Stimulated activated naive CD8-positive, alpha-beta T cell treated with anti-CD3 and anti-CD28 coated beads, Interleukin-15, amount 100 ng/mL, for 72 hours (primary cell): Measurements from ENCODE around the gene MND1.

Experiments
- ATAC-seq: fragments of 150-1000 bp; cut with Tn5 transposase; 2 replicates; pipeline ENCODE4 v1.10.0; 2021; ENCODE audit warnings: mild to moderate bottlenecking, moderate library complexity
- DNase-seq, 2 donors: peaks; one replicate each; pipeline ENCODE4 v3.0.0; 2021 to 2022
- H3K27ac Mint-ChIP-seq, 2 donors: one replicate each; pipeline ENCODE4 v1.8.0; 2022; ENCODE audit warnings: mild to moderate bottlenecking in 2 of 2, mixed read lengths in 2 of 2, moderate library complexity in 2 of 2
- H3K27me3 Mint-ChIP-seq: one replicate; pipeline ENCODE4 v1.8.0; 2022; ENCODE audit warnings: mixed read lengths
- H3K4me1 Mint-ChIP-seq: one replicate; pipeline ENCODE4 v1.8.0; 2022; ENCODE audit warnings: mild to moderate bottlenecking, mixed read lengths
- H3K4me3 Mint-ChIP-seq, 2 donors: one replicate each; pipeline ENCODE4 v1.8.0; 2022; ENCODE audit warnings: mild to moderate bottlenecking in 2 of 2, mixed read lengths in 2 of 2, moderate library complexity in 1 of 2
- H3K9me3 Mint-ChIP-seq, 2 donors: one replicate each; pipeline ENCODE4 v1.8.0; 2022; ENCODE audit warnings: mixed read lengths in 2 of 2

The MND1 gene

GRCh38 chr4:153371701-153372234, 27.3 kb downstream of the MND1 start:
- DNase-seq (no peak), ATAC-seq (no peak)
- no peaks in the 10 kb centered on the region for H3K27me3 Mint-ChIP-seq
- H3K27ac Mint-ChIP-seq: no peak overlapping the region
- no peak overlapping the region for H3K4me3 Mint-ChIP-seq
- peaks cover 11 to 22% of the 10 kb centered on the region in 2 donors for H3K9me3 Mint-ChIP-seq
- peaks cover 8% of the 10 kb centered on the region for H3K4me1 Mint-ChIP-seq

DNA sequence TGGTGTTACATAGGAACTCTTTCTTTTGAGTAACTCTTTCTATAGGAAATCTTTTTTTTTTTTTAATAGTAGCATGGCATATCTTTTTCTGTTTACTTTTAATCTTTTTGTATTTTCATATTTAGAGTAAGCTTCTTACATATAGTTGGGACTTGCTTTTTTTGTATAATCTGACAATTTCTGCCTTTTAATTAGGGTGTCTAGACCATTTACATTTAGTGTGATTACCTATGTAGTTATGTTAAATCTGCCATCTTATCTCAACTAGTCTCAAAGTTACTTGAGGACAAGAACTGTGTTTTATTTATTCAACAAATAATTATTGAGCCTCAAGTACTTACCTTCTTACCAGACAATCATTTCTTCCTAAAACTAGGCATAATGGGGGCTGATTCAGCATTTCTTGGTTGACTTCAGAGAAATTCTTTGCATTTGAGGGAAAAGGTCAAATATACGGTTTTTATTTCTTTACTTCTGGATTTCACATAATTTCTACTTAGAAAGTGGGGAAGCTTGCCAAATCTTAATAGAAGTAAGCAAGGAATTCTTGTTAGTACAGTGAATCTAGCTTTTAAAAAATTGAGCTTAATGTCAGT, 28.6 kb downstream of the MND1 start:
- ATAC-seq (no peak), DNase-seq (no peak)
- H3K9me3 Mint-ChIP-seq: peaks cover 11 to 22% of the 10 kb centered on the region in 2 donors
- H3K27ac Mint-ChIP-seq: no peak overlapping the region
- H3K4me3 Mint-ChIP-seq: no peak overlapping the region
- no peaks in the 10 kb centered on the region for H3K4me1 Mint-ChIP-seq
- no peaks in the 10 kb centered on the region for H3K27me3 Mint-ChIP-seq

GRCh38 chr4:153374442-153374841, 30.0 kb downstream of the MND1 start:
- ATAC-seq (no peak), DNase-seq (no peak)
- peaks cover 11 to 22% of the 10 kb centered on the region in 2 donors for H3K9me3 Mint-ChIP-seq
- no peak overlapping the region for H3K4me3 Mint-ChIP-seq
- H3K27me3 Mint-ChIP-seq: no peaks in the 10 kb centered on the region
- H3K27ac Mint-ChIP-seq: no peak overlapping the region
- H3K4me1 Mint-ChIP-seq: peaks cover 7% of the 10 kb centered on the region

GRCh38 chr4:153375303-153375702, 30.8 kb downstream of the MND1 start:
- no peak for DNase-seq
- H3K4me1 Mint-ChIP-seq: peaks cover 7% of the 10 kb centered on the region
- ATAC-seq: no peak
- no peak overlapping the region for H3K4me3 Mint-ChIP-seq
- H3K27me3 Mint-ChIP-seq: no peaks in the 10 kb centered on the region
- no peak overlapping the region for H3K27ac Mint-ChIP-seq
- peaks cover 11 to 22% of the 10 kb centered on the region in 2 donors for H3K9me3 Mint-ChIP-seq

GRCh38 chr4:153383131-153383530, 38.6 kb downstream of the MND1 start:
- no peak for DNase-seq
- Mint-ChIP-seq H3K4me1 (peaks cover 7% of the 10 kb centered on the region), H3K4me3 (no peak overlapping the region), H3K9me3 (no peaks in the 10 kb centered on the region), H3K27ac (no peak overlapping the region), H3K27me3 (no peaks in the 10 kb centered on the region)
- ATAC-seq: no peak

DNA sequence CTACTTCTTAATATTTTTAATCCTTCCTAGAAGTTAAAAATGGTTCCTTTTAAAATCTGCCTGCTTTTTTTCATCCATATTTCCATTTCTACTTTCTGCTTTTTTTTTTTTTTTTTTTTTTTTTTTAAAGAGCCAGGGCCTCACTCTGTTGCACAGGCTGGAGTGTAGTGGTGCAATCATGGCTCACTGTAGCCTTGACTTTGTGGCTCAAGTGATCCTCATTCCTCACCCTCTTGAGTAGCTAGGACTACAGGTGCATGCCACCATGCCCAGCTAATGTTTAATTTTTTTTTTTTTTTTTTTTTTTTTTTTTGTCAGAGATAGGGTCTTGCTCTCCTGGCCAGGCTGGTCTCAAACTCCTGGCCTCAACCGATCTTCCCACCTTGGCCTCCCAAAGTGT, 39.7 kb downstream of the MND1 start:
- ATAC-seq: no peak
- no peaks in the 10 kb centered on the region for H3K27me3 Mint-ChIP-seq
- H3K27ac Mint-ChIP-seq: no peak overlapping the region
- no peaks in the 10 kb centered on the region for H3K4me1 Mint-ChIP-seq
- DNase-seq: no peak
- no peaks in the 10 kb centered on the region for H3K9me3 Mint-ChIP-seq
- H3K4me3 Mint-ChIP-seq: no peak overlapping the region

- Mint-ChIP-seq H3K27ac (no peak overlapping the region), H3K27me3 (no peaks in the 10 kb centered on the region), H3K9me3 (no peaks in the 10 kb centered on the region), H3K4me1 (no peaks in the 10 kb centered on the region), H3K4me3 (no peak overlapping the region)
- DNase-seq (no peak), ATAC-seq (no peak)
Observed at GRCh38 chr4:153385784-153386183, 41.3 kb downstream of the MND1 start.

- H3K4me3 Mint-ChIP-seq: no peak overlapping the region
- H3K9me3 Mint-ChIP-seq: no peaks in the 10 kb centered on the region
- no peak overlapping the region for H3K27ac Mint-ChIP-seq
- ATAC-seq (no peak), DNase-seq (no peak)
- no peaks in the 10 kb centered on the region for H3K27me3 Mint-ChIP-seq
- H3K4me1 Mint-ChIP-seq: no peaks in the 10 kb centered on the region
Observed at GRCh38 chr4:153387981-153388380, 43.5 kb downstream of the MND1 start.

GRCh38 chr4:153393397-153393796, 48.9 kb downstream of the MND1 start:
- Mint-ChIP-seq H3K27me3 (no peaks in the 10 kb centered on the region), H3K9me3 (no peaks in the 10 kb centered on the region), H3K27ac (no peak overlapping the region), H3K4me1 (peaks cover 9% of the 10 kb centered on the region), H3K4me3 (no peak overlapping the region)
- ATAC-seq: no peak
- no peak for DNase-seq

DNA sequence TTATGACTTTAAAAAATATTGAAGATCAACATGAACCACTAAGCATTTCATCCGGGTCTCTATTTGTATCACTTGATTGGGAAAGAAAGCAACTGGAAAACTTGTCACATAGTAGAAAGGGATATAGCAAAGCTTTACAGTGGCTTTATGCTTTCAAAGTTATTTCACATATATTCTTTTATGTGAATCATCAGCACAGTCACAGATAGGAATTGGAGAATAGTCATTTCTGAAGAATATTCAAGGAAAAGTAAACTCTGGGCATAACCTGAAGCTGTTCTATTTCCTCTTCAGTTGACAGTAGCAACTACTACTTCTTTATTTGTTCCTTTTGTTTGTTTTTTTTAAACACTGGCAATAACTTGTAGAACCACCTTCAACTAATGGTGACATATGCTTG, 50.5 kb downstream of the MND1 start:
- Mint-ChIP-seq H3K9me3 (no peaks in the 10 kb centered on the region), H3K27ac (peak overlapping the region in 1 of 2 donors; percentile 12), H3K4me3 (no peak overlapping the region), H3K27me3 (no peaks in the 10 kb centered on the region), H3K4me1 (peaks cover 13% of the 10 kb centered on the region)
- DNase-seq (no peak), ATAC-seq (no peak)

DNA sequence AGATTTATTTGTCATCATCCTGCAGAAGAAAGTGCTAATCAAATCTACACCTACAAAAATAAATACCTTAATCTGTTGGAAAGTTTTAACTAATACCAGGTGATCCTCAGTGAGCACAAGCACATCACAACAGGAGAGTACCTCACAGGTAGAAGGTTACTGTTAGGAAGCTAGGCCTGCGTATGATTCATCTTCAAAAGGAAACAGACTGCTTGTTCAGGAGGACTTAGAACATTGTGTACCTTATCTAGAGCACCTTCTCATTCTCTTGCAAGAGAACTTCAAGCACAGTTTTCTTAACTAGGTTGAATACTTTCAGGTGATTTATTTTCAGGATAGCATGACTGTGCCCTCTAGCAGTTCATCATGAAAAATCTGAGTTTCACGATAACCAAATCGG, 54.2 kb downstream of the MND1 start:
- ATAC-seq: no peak

DNA sequence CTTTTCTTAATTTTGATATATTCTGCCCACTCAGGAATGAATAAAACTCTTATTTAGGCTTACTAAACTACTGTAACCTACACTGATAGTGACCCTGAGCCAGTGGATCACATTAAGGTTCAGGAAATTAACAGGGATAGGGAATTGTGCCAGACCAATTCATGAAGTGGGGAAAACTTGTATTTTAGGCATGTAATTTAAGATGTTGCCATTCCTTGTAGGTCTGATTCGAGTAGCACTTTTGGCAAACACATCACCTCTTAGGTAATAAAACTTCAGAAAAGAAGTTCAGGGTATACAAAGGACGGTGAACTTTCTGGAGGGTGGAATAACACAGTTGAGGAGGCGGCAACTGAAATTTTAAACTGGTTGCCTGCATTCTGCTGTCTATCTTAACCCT, 54.9 kb downstream of the MND1 start:
- Mint-ChIP-seq H3K4me1 (peaks cover 13% of the 10 kb centered on the region), H3K4me3 (no peak overlapping the region), H3K27ac (no peak overlapping the region), H3K27me3 (no peaks in the 10 kb centered on the region), H3K9me3 (no peaks in the 10 kb centered on the region)
- no peak for ATAC-seq
- DNase-seq: no peak

More for the DNA sequence above, 54.2 kb downstream of the MND1 start:
- Mint-ChIP-seq H3K9me3 (no peaks in the 10 kb centered on the region), H3K4me3 (no peak overlapping the region), H3K4me1 (peaks cover 13% of the 10 kb centered on the region), H3K27me3 (no peaks in the 10 kb centered on the region), H3K27ac (no peak overlapping the region)
- no peak for DNase-seq

DNA sequence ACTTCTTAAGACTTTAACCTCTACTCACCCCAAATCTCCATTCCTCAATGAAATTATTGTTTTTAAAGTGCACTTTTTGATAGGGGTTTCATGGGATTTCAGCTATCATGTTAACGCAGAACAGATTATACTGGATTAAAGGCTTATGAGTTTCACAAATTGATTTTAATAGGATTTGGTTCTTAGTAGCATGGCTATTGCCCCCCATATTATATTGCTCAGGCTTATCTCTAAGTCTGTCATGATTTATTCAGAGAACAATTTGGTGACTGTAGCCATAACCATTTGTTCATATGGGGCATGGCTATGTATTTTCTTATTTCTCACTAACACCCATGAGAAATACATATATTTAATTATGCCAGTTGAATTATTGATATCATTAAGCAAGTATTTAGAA, 57.0 kb downstream of the MND1 start:
- Mint-ChIP-seq H3K9me3 (no peaks in the 10 kb centered on the region), H3K27ac (peak overlapping the region in 1 of 2 donors; percentile 34), H3K4me3 (no peak overlapping the region), H3K4me1 (peaks cover 13% of the 10 kb centered on the region), H3K27me3 (no peaks in the 10 kb centered on the region)
- DNase-seq (no peak), ATAC-seq (no peak)

DNA sequence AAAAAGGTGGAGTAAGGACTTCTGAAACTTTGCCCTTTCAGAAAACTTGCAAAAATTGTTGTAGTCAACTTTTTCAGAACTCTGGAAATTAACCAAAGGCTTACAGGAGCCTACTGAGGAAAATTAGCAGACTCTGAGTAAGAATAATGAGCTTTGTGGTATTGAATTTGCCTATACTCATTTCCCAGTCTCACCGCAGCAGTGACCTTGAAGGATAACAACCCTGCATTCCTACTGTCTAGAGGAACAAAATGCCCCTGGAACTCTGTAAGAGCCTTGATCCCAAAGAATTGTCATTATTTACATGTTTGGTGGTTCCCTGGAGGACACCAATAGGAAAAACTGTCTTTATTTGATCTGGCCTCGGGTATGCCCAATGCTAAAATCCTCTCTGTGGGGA, 57.9 kb downstream of the MND1 start:
- Mint-ChIP-seq H3K4me1 (peaks cover 13% of the 10 kb centered on the region), H3K27me3 (no peaks in the 10 kb centered on the region), H3K4me3 (no peak overlapping the region), H3K9me3 (no peaks in the 10 kb centered on the region), H3K27ac (no peak overlapping the region)
- ATAC-seq (no peak), DNase-seq (no peak)

DNA sequence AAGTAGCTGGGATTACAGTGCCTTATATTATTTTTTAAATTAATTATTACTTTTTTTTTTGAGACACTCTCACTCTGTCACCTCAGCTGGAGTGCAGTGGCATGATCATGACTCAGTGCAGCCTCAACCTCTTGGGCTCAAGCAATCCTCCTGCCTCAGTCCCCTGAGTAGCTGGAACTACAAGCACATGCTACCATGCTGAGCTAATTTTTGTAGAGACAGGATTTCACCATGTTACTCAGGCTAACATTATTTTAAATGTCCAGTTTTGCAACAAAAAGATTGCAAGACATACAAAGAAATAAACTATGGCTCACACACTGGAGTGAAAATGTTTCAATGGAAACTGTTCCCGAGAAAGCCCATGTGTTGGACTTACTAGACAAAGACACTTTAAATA, 59.2 kb downstream of the MND1 start:
- no peak overlapping the region for H3K27ac Mint-ChIP-seq
- ATAC-seq (no peak), DNase-seq (no peak)
- no peaks in the 10 kb centered on the region for H3K27me3 Mint-ChIP-seq
- peaks cover 1% of the 10 kb centered on the region for H3K4me1 Mint-ChIP-seq
- no peaks in the 10 kb centered on the region for H3K9me3 Mint-ChIP-seq
- no peak overlapping the region for H3K4me3 Mint-ChIP-seq

- ATAC-seq (no peak), DNase-seq (no peak)
- Mint-ChIP-seq H3K27ac (no peak overlapping the region), H3K9me3 (no peaks in the 10 kb centered on the region), H3K4me1 (no peaks in the 10 kb centered on the region), H3K27me3 (no peaks in the 10 kb centered on the region), H3K4me3 (no peak overlapping the region)
Observed at GRCh38 chr4:153407906-153408305, 63.4 kb downstream of the MND1 start.

DNA sequence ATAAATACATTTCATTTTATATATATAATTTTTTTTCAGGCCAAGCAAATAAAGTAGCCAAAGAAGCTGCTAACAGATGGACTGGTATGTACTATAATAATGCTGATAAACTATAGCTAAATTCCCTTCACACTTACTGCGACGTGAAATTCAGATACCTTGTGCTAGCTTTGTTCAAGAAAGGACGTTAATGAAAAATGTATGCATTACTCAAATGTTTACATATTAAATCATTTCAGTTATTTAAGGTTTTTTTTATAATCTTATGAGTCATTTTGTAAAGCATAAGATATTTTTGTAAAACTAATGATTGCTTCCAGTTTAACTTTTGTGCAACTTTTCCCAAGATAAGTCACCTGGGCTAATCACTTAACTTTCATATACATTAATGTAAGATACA, 64.4 kb downstream of the MND1 start:
- Mint-ChIP-seq H3K27ac (no peak overlapping the region), H3K9me3 (no peaks in the 10 kb centered on the region), H3K4me1 (no peaks in the 10 kb centered on the region), H3K27me3 (no peaks in the 10 kb centered on the region), H3K4me3 (no peak overlapping the region)
- no peak for ATAC-seq
- DNase-seq: no peak
